GM19240 (cell line): ENCODE measurements around the gene GPC6.
"Not testable (repeated sequence)": the region's sequence is repeated elsewhere in the genome, so short reads cannot be mapped to it uniquely, and the experiment has no call there.

Experiments
- DNase-seq: peaks from one replicate; pipeline ENCODE4 v3.0.0; 2011; ENCODE audit warnings: low spot score; ENCODE audit not compliant: insufficient read length

Gene GPC6

DNA sequence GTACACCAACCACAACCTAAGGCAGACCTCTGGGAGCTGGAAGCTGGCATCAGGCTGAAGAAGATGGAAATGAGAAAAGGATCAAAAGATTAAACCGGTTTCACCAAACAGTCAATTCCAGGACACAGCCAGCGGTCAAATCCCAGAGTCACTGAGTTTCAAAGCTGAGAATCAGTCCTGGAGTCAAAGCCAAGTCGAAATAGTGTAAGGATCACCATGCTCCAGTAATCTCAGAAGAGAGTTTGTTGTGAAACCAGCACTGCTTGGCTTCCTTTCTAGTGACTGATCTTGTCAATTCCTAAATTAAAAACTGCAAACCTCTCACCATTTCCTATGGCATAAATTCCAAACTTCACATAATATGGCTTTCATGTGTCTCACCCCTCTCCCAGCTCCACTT is 198.8 kb downstream of the GPC6 start:
- DNase-seq: no peak

DNA sequence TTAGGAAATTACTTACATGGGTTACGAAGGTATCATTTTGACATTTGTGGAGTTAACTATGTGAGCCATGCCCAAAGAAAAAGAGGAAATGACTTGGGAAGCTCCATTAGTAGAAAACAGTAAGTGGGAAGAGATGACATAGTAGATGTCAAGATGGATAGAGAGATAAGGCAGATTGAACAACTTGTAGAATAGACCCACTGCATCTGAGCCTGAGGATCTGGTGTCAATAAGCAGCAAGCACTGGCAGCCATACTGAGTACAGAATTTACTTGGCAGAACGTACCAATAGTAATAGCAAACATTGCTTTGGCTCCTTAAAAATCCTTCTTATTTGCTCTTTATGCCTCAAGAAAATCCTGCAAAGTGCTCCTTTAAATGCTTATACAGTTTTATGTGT is 203.8 kb downstream of the GPC6 start:
- DNase-seq: no peak

DNA sequence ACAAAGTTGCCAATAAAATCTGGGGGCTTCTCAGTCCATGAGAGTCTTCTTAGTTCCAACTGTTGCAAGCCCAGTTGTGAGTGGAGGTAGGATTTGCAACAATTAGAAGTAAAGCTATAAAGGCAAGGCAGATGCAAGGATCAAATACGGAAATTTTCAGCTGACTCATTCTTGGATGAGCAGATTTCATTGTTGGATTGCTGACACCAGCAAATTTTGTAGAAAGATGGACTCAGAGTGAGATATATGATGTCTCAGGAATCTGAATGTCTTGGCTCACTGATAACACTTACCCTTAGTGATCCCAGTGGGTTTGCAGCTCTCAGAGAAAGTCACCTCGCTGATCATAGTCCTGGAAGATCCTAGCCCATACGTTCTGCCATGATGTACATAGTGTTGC is 209.0 kb downstream of the GPC6 start:
- DNase-seq: no peak

DNA sequence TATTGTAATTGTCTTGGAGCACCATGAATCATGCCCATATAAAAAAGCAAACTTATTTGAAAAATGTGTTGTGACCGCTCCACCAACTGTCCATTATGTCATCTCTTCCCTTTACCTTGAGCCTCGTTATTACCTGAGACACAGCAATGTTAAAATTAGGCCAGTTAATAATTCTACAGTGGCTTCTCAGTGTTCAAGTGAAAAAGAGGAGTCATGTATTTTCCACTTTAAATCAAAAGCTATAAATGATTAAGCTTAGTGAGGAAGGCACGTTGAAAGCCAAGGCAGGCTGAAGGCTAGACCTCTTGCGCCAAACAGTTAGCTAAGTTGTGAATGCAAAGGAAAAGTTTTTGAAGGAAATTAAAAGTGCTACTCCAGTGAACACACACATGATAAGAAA is 210.5 kb downstream of the GPC6 start:
- no peak for DNase-seq

DNA sequence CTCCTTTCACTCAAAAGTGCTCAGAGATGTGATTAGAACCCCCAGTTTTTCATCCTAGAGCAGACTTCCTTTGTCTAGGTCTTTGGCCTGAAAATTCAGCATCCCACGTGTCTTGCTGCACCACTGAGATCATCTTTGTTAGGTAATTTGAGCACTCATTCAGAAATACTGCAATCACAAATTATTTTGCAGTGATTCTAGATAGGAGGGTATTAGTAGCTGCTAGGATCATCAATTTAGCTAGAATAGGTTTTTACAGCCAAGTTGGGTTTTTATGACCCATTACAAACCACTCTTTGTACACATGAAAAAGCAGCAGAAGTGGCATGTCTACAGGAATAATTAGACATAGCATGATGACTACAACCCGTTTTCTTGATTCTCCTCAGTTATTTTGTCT is 219.6 kb downstream of the GPC6 start:
- no peak for DNase-seq

DNA sequence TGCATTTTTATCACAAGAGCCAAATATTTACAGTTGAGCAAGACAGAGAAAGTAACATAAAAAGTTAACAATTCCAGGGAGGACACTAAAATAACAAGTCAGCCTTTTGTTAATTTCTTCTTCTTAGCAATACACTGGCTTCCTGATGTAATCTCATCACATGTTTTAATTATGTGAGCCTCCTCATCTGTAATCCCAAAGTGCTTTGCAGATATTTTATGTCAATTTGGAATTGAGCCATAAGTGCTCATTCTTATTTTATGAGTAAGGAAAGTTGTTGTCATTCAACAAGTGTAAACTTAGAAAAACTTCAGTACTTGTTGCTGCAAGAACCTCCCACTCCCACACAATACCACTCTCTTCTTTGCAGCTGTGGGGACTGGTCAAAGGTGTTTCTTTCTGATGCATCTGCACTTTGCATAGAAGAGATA is 223.6 kb downstream of the GPC6 start:
- no peak for DNase-seq

DNA sequence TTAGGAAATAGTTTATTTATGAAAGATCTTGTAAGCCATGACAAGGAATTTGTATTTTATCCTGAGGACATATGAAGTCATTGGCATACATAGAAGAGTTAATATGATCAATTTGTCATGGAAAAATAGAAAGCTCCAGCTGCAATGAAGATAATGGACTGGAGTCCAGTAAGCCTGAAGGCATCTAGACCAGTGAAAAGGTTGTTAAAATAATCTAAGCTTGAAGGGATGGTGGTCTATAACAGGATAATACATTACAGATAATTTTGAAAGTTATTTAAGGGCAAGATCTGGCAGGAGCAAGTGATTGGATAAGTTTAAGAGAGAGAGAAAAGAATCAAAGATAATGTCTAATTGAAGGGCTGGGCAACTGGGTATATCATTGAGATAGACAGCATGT is 224.2 kb downstream of the GPC6 start:
- DNase-seq: no peak

DNA sequence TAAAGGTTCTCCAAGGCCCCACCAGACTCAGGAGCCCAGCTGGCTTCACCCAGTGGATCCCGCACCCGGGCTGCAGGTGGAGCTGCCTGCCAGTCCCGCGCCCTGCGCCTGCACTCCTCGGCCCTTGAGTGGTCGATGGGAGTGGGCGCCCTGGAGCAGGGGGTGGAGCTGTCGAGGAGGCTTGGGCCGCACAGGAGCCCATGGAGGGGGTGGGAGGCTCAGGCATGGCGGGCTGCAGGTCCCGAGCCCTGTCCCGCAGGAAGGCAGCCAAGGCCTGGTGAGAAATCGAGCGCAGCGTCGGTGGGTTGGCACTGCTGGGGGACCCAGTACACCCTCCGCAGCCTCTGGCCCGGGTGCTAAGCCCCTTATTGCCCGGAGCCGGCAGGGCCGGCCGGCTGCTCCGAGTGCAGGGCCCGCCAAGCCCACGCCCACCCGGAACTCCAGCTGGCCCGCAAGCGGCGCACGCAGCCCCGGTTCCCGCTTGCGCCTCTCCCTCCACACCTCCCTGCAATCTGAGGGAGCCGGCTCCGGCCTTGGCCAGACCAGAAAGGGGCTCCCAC is 228.1 kb downstream of the GPC6 start:
- DNase-seq: not testable (repeated sequence)

DNA sequence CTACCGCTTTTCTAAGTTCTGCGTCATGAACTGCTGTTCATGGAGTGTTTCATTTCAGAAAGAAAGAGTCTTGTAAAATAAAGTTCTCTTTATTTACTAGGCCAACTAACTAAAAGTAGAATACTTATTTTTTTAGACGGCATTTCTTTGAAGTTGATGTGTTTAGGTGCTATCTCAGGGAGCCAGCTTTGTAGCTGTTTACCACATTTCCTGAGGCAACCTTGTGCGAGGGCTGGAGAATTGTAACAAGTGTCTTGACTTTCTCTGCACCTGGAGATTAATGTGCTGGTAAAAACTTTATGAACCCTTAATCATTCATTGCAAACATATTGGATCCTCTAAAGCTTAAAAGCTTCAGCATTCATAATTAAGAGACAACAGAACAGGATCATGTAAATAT is 229.3 kb downstream of the GPC6 start:
- no peak for DNase-seq

DNA sequence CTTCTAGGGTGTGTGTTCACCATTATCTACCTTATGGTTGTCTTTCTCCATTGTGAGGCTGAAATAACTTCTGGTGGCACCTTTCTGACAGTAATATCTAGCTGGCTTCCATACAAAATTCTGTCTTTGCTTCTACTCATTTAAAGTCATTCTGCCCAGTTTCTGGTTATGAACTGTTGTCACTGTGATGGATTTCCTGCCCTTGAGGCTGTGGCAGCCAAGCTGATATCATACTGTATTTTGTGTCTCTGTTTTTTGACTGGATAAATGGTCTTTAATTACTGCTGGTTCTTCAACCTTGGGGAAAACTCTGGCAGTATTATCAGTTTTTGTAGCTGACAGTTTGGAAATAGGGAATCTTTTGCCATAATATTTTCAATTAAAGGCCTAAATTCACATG is 233.4 kb downstream of the GPC6 start:
- DNase-seq: no peak

DNA sequence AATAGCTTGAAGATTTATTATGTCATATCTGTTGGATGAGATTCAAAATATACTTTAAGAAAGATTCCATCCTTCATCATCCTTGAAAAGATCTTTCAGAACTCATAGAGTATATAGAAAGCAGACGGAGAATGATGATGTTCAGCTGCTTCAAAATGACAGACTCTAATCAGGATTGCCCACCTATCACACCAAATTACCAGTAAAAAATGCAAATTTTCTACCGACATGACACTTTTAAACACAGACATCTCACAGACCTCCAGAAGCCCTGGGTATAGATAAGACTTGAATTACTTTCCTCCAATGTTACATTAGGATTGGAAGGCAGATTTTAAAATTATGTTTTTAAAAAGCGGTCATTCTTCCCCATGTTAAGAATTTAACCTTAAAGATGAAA is 235.5 kb downstream of the GPC6 start:
- DNase-seq: no peak

DNA sequence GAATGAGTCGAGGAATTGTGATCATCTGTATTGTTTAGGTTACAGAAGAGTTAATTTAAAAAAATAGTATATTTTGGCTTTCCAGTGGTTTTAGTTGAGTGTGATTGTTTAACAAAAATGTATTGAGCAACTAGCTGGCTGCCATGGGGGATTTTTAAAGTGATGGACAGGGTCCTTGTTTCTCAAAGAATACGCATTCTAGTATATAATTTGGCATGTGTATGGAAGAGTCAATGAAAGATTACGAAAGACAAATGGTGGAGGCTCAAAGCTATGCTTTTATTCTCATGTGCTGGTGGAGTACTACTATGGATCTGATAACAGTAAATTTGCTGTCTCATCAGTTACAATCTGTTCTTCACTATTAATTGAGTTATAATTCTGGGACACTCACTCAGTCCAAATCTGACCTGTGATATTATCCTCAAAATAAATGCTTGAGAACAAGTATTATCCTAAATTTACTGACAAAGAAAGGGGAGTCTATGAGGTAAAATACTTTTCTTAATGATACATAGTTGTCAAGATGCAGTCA is 240.0 kb downstream of the GPC6 start:
- DNase-seq: no peak

DNA sequence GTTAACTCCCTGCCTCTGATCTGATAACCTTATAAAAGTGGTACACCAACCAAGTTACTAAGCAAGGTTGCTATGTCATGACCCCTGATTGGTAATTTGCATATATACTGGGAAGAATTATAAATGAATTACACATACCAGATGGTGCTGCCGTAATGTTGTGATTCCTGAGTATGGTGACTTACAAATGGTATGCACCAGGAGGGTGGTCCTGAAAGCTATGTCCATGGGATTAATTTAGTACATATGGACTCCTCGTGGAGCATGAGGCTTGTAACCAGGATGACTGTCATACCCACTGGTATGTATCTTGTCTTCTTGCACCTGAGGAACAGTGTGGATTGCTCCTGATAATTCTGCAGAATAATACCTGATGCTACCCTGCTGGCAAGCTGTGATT is 240.6 kb downstream of the GPC6 start:
- no peak for DNase-seq

DNA sequence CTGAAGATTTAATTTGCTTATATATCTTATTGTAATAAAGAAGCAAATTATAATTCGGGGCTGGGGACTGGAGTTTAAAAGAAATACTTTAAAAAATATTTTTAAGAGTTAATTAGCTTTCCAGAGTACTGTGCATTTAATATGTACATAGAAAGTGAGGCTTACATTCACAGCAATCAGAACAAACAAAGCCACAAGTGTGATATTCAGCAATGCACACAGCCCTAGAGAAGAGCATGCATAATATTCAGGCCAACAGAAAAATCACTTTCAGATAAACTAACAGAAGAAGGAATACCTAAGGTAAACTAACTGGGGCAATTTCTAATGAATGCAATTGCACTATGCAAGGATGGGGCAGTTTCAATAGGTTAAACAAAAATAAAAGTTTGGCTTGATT is 241.8 kb downstream of the GPC6 start:
- DNase-seq: no peak

DNA sequence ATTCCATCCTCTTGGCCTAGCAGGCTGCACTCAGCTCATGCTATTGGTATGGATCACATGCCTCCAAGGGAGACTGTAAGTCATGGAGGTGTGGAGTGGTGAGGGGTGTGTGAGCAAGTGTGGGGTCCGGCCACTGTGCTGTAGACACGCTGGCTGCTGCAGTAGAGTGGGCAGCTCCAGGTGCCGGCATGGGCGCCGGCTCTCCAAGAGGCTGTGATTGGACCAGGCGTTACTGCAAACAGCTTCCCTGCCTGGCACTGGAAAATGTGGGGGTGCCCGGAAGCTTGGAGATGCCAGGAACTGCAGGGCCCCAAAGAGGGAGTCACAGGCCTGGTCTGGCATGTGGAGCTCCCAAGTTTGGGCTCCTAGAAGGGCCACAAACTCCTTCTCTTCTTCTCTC is 245.7 kb downstream of the GPC6 start:
- DNase-seq: no peak

DNA sequence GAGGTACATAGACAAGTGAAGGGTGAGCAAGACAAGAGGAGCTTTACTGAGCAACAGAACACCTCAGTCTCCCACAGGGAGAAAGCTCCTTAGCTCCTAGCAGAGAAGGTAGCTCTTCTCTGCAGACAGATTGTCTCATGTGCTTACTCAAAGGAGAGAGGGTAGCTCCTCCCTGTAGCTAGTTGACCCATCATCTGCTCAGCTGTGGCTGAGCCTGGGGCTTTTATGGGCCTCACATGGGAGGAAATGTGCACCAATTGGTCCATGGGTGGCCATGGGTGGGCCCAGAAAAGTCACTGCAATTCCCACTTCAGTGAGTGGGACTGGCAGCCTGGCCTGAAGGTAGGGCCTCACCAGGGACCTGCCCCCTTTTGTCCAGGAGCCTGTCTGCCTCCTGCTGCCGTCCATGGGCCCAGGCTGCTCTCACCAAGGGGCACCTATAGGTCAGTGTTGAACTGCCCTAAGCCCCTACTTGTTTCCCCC is 246.2 kb downstream of the GPC6 start:
- DNase-seq: no peak

DNA sequence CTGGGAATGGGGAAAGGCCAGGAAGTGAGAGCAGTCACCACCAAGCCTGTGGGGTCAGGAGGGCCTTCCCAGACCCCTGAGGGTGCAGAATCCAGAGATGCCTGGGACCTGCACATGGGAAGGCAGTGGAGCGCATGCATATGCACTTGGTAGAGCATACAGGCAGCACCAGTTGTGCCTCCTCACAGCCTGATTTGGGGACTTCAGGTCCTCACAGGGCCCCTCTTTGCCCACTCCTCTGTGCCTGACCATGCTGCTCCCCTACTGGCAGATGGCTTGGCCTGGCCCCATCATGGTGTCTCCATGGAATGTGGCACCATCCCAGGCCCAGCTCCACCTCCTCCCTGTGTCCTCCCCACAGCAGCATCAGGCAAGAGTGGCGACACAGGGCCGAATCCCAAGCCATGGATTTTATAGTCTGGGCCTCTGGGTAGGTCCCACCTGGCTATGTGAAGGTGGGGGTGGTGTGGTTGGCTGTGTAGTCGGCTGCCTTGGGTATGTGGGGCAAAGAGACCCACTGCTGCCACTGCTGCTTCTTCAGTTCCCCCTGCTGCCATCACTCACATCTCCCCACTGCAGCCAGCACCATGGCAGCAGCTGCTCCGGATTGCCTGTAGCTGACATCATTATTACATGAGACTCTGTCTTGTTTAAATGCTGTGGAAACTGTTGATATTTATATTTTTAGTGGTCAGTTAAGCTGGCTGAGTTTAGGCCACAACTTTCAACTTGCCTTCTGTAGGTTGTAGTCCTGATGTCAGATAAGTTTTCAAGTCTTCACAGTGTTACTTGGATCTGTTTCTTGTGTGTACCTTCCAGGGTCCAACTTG is 247.0 kb downstream of the GPC6 start:
- DNase-seq: no peak

DNA sequence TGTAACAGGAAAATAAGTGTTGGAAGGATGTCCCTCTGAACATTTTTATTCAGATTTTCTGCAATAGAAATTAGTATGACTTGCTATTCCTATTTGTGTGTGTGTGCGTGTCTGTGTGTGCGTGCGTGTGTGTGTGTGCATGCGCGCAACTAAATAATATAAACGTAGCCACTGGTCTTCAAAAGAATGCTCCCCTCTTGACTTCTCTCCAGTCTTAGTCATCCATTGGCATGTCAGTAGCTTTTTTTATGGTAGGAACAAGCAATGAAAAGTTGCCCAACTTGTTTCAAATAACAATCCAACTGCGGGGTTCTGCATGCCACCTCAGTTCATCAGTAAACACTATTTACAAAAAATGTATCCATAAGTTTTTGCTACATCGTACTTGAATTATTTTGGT is 249.6 kb downstream of the GPC6 start:
- DNase-seq: no peak

DNA sequence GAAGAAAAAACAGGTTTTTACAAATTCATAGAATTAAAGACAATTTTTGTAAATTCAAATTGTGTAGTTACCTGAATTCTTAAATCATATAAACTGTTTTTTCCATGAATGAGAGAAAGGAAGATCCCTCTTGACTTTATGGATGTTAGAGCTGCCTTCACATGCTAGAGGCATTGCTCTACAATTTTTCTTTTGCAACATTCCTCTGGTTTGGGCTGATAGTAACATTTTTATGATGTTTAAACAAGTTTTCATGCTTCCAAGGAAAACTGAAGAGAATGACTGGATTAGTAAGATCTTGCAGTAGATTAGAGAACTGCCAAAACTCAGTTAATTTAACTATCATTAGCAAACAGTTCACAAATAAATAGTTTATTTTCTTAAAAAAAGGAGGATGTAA is 250.6 kb downstream of the GPC6 start:
- no peak for DNase-seq

DNA sequence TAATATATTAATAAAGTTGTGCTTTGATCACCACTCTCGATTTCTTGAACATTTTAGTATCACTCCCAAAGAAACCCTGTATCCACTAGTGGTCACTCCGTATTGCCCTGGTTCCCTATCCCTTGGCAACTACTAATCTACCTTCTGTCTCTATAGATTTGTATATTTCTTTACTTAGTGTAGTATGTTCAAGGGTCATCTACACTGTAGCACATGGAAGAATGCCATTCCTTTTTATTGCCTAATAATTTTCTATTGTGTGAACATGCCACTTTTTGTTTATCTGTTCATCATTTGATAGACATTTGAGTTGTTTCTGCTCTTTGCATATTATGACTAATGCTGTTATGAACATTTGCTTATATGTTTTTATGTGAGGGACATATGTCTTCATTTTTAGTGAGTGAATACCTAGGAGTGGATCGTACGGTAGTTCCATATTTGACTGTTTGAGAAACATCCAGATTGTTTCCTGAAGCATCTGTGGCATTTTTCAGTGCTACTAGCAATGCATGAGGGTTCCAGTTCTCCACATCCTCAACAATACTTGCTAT is 254.0 kb downstream of the GPC6 start:
- no peak for DNase-seq

DNA sequence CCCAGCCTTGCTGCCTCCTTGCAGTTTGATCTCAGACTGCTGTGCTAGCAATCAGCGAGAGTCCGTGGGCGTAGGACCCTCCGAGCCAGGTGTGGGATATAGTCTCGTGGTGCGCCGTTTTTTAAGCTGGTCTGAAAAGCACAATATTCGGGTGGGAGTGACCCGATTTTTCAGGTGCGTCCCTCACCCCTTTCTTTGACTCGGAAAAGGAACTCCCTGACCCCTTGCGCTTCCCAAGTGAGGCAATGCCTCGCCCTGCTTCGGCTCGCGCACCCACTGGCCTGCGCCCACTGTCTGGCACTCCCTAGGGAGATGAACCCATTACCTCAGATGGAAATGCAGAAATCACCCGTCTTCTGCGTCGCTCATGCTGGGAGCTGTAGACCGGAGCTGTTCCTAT is 269.5 kb downstream of the GPC6 start:
- not testable (repeated sequence) for DNase-seq

DNA sequence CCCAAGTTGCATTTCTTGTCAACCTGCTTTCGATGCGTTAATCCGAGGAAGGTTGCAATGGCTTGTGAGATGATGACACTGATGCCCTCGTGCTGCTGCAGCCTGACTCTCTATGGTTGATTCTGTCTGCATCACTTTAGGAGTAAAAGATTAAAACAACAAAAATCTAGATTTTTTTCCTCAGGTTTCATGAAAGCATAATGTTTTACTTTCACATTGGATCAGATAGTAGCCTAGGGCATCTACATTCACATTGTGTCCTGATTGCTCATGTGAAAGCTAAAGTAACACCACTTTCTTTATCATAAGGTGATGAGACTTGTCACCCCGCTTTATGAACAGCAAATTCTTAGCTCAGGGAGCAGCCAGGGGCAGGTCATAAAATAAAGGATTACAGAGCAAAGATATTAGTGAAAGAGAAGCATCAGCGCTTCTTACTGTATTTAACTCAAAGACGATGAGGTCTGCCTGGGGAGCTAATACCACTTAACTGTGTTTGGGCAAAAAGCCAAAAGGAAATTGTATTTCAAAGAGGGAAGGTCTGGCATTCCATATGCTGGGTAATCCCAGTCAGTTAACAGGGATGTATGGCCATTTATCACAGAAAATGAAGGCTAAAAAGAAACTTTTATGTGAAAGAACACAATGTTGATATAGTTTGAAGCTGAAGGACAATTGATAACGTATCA is 270.5 kb downstream of the GPC6 start:
- no peak for DNase-seq
